Urinary bladder (tissue), 4 donors: Measurements from ENCODE around the gene DEFB127. TPM values are rescaled to one million over a fixed set of nuclear protein-coding genes. Genes with fewer than 3 reads are reported as not detected.
"Not testable (repeated sequence)": the region's sequence is repeated elsewhere in the genome, so short reads cannot be mapped to it uniquely, and the experiment has no call there.

Experiments
- DNase-seq: peaks from one replicate; pipeline ENCODE4 v3.0.0-alpha.2; 2015; ENCODE audit errors: extremely low spot score
- H3K27ac ChIP-seq: one replicate; pipeline ENCODE4 v1.5.1; 2013; ENCODE audit warnings: low read depth, mild to moderate bottlenecking, moderate library complexity
- H3K36me3 ChIP-seq: one replicate; pipeline ENCODE4 v1.6.1; 2013; ENCODE audit warnings: mild to moderate bottlenecking, moderate library complexity; ENCODE audit not compliant: insufficient read depth
- H3K4me1 ChIP-seq: one replicate; pipeline ENCODE4 v1.6.1; 2013; ENCODE audit warnings: mild to moderate bottlenecking, moderate library complexity; ENCODE audit not compliant: insufficient read depth
- H3K4me3 ChIP-seq: one replicate; pipeline ENCODE4 v1.5.1; 2013; ENCODE audit warnings: low read depth, low read length
- WGBS: extraction: QIAGEN DNeasy Blood & Tissue Kit; methylation state at CpG from one replicate; pipeline ENCODE4 v1.1.7; 2013; 5-methylcytosine and 5-hydroxymethylcytosine counted together
- polyA plus RNA-seq: library from polyadenylated mRNA; stranded (reverse); fragments of 200-250 nt; gene quantifications from one replicate; pipeline ENCODE4 v1.2.3, GENCODE V29; 2013
- total RNA-seq: library from RNA; depleted of rRNA; stranded (reverse); fragments of >200 nt; gene quantifications from one replicate; pipeline ENCODE4 v1.2.3, GENCODE V29; 2014
- donor health status: healthy with polysubstance abuse.
- donor health status: healthy.

Gene DEFB127
- not detected for total RNA-seq
- polyA plus RNA-seq = not detected

- Histone ChIP-seq H3K36me3 (no peaks in the 10 kb centered on the region), H3K27ac (no peak within 1 kb of the TSS)
- WGBS = 86% methylated on average over 5 of the region's 5 CpGs
Observed at GRCh38 chr20:157154-157553, at the start of gene DEFB127. DEFB127 (plus strand) TSS chr20:157454; CDS start chr20:157545, 91 bp downstream.

GRCh38 chr20:112396-112795 is 44.9 kb upstream of the DEFB127 start:
- Histone ChIP-seq H3K4me1 (no peaks in the 10 kb centered on the region), H3K4me3 (no peak overlapping the region), H3K36me3 (no peaks in the 10 kb centered on the region), H3K27ac (no peak overlapping the region)
- no peak for DNase-seq

More at GRCh38 chr20:157154-157553, at the start of gene DEFB127:
- Histone ChIP-seq H3K4me3 (no peak within 1 kb of the TSS), H3K4me1 (no peaks in the 10 kb centered on the region)
- no peak for DNase-seq

GRCh38 chr20:117518-117917 is 39.7 kb upstream of the DEFB127 start:
- no peaks in the 10 kb centered on the region for H3K4me1 ChIP-seq
- no peak overlapping the region for H3K27ac ChIP-seq
- H3K36me3 ChIP-seq = no peaks in the 10 kb centered on the region
- DNase-seq = no peak
- no peak overlapping the region for H3K4me3 ChIP-seq

- H3K4me3 ChIP-seq, DNase-seq, H3K4me1 ChIP-seq, H3K36me3 ChIP-seq, H3K27ac ChIP-seq: not testable (repeated sequence)
- 86% methylated on average over 26 of the region's 28 CpGs for WGBS
Observed at GRCh38 chr20:129786-130323, 27.4 kb upstream of the DEFB127 start.

GRCh38 chr20:137668-138490 is 19.4 kb upstream of the DEFB127 start:
- Histone ChIP-seq H3K27ac (no peak overlapping the region), H3K4me3 (no peak overlapping the region), H3K36me3 (no peaks in the 10 kb centered on the region), H3K4me1 (no peaks in the 10 kb centered on the region)
- DNase-seq = no peak
- WGBS = 82% methylated on average over 11 of the region's 11 CpGs

- Histone ChIP-seq H3K4me3 (no peak within 1 kb of the TSS), H3K36me3 (no peaks in the 10 kb centered on the region), H3K27ac (no peak within 1 kb of the TSS), H3K4me1 (no peaks in the 10 kb centered on the region)
- 43% methylated on average over 1 of the region's 1 CpG for WGBS
- DNase-seq = no peak
Observed at GRCh38 chr20:142290-142689, 15.0 kb upstream of the DEFB127 start, which contains the start of gene DEFB126. DEFB126 (plus strand) TSS chr20:142590; CDS start chr20:142629, 39 bp downstream.

- no peaks in the 10 kb centered on the region for H3K36me3 ChIP-seq
- no peak overlapping the region for H3K4me3 ChIP-seq
- H3K27ac ChIP-seq = no peak overlapping the region
- DNase-seq = no peak
- no peaks in the 10 kb centered on the region for H3K4me1 ChIP-seq
- WGBS = 65% methylated on average over 2 of the region's 2 CpGs
Observed at GRCh38 chr20:145877-146276, 11.4 kb upstream of the DEFB127 start.

- H3K4me3 ChIP-seq = no peak overlapping the region
- H3K27ac ChIP-seq = no peak overlapping the region
- no peaks in the 10 kb centered on the region for H3K36me3 ChIP-seq
- H3K4me1 ChIP-seq = no peaks in the 10 kb centered on the region
- no peak for DNase-seq
- 85% methylated on average over 1 of the region's 1 CpG for WGBS
Observed at GRCh38 chr20:152131-152530, 5.1 kb upstream of the DEFB127 start.

GRCh38 chr20:164618-165017 is 7.4 kb downstream of the DEFB127 start:
- Histone ChIP-seq H3K36me3 (no peaks in the 10 kb centered on the region), H3K27ac (no peak overlapping the region), H3K4me1 (no peaks in the 10 kb centered on the region), H3K4me3 (no peak overlapping the region)
- 49% methylated on average over 3 of the region's 3 CpGs for WGBS
- DNase-seq = no peak

- no peak overlapping the region for H3K4me3 ChIP-seq
- H3K27ac ChIP-seq = no peak overlapping the region
- H3K4me1 ChIP-seq = no peaks in the 10 kb centered on the region
- WGBS = 72% methylated on average over 2 of the region's 2 CpGs
- no peaks in the 10 kb centered on the region for H3K36me3 ChIP-seq
- DNase-seq = no peak
Observed at GRCh38 chr20:168876-169275, 11.6 kb downstream of the DEFB127 start.

GRCh38 chr20:184288-184687 is 27.0 kb downstream of the DEFB127 start:
- no peak overlapping the region for H3K27ac ChIP-seq
- no peak overlapping the region for H3K4me3 ChIP-seq
- H3K36me3 ChIP-seq = no peaks in the 10 kb centered on the region
- DNase-seq = no peak
- H3K4me1 ChIP-seq = no peaks in the 10 kb centered on the region
- 51% methylated on average over 2 of the region's 2 CpGs for WGBS

- no peaks in the 10 kb centered on the region for H3K36me3 ChIP-seq
- DNase-seq = no peak
- H3K4me3 ChIP-seq = no peak overlapping the region
- 56% methylated on average over 2 of the region's 2 CpGs for WGBS
- no peaks in the 10 kb centered on the region for H3K4me1 ChIP-seq
- H3K27ac ChIP-seq = no peak overlapping the region
Observed at GRCh38 chr20:187733-188132, 30.5 kb downstream of the DEFB127 start.

- H3K27ac ChIP-seq = no peak within 1 kb of the TSS
- 63% methylated on average over 7 of the region's 7 CpGs for WGBS
- H3K4me1 ChIP-seq = no peaks in the 10 kb centered on the region
- H3K4me3 ChIP-seq = no peak within 1 kb of the TSS
- no peak for DNase-seq
- no peaks in the 10 kb centered on the region for H3K36me3 ChIP-seq
Observed at GRCh38 chr20:189611-190010, 32.4 kb downstream of the DEFB127 start, which contains the start of gene DEFB128. DEFB128 (minus strand) TSS chr20:189711; CDS start chr20:189623, 88 bp downstream.

- Histone ChIP-seq H3K27ac (no peak overlapping the region), H3K4me3 (no peak overlapping the region), H3K36me3 (no peaks in the 10 kb centered on the region), H3K4me1 (no peaks in the 10 kb centered on the region)
- WGBS = 85% methylated on average over 1 of the region's 1 CpG
- no peak for DNase-seq
Observed at GRCh38 chr20:198225-198624, 41.0 kb downstream of the DEFB127 start.
